Measurements from ENCODE around the gene LMF1. TPM values are rescaled to one million over a fixed set of nuclear protein-coding genes. Genes with fewer than 3 reads are reported as not detected.

The LMF1 gene
- total RNA-seq, 1 experiment from 2014 or later = 12.8 TPM

DNA sequence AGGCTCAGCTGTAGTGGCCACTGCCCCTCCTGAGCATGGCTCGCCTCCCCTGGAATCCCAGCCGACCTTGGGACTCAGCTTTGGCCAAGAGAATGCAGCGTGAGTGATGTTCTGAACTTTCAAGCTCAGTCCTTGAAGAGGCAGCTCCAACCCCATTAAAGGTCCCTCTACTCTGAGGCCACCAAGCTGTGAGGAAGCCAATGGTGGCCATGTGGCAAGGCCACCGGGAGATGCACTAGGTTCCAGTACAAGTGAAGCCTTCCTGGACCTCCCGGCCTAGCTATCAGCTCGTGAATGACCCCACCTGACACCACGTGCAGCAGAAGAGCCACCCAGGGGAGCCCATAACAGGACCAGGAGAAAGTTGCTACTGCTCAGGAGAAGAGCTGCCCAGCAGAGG lies 88.5 kb downstream of the LMF1 start:
- H3K4me1 ChIP-seq (ENCODE audit: control insufficient read depth in 1 of 2, insufficient read depth in 2 of 2, low read length in 2 of 2) = peaks cover 5 to 15% of the 10 kb centered on the region in 2 experiments; a peak in 3 of 4 replicates
- ChIA-PET CTCF (no interaction called here), POLR2A (no interaction called here), RAD21 (ENCODE audit: low non-redundant PET in 1 of 2, low total read pairs in 2 of 2, uncharacterized antibody in 2 of 2, unreplicated experiment in 2 of 2) (no interaction called here)
- H3K36me3 ChIP-seq (ENCODE audit: control insufficient read depth in 1 of 2, insufficient read depth in 2 of 2, low read length in 2 of 2) = no peaks in the 10 kb centered on the region
- H3K9me3 ChIP-seq (ENCODE audit: control insufficient read depth in 1 of 2, insufficient read depth in 1 of 2, low read depth in 1 of 2, low read length in 2 of 2) = no peaks in the 10 kb centered on the region
- H3K9ac ChIP-seq (ENCODE audit: low read length) = no peak overlapping the region
- ATAC-seq (no peak), DNase-seq (ENCODE audit: low read depth, low spot score) (no peak)
- TF ChIP-seq POLR2A (IDR thresholded peaks at IDR 0.05; ENCODE audit: borderline replicate concordance, extremely low read depth, insufficient read depth, insufficient read length) (no peak), CEBPB (IDR thresholded peaks at IDR 0.05; ENCODE audit: low read depth) (no peak), RAD21 (IDR thresholded peaks at IDR 0.05; ENCODE audit: low read depth) (no peak), TCF7L2 (IDR thresholded peaks at IDR 0.05; ENCODE audit: borderline replicate concordance, extremely low read depth, insufficient read depth, insufficient read length) (no peak), ZFX (IDR thresholded peaks at IDR 0.05) (no peak), SRF (IDR thresholded peaks at IDR 0.05; ENCODE audit: low read depth) (no peak), SP1 (IDR thresholded peaks at IDR 0.05; ENCODE audit: low read depth) (no peak), EGR1 (IDR thresholded peaks at IDR 0.05; ENCODE audit: low read depth) (no peak), EZH2phosphoT487 (IDR thresholded peaks at IDR 0.05; ENCODE audit: borderline replicate concordance) (no peak), SIN3A (IDR thresholded peaks at IDR 0.05; ENCODE audit: low read depth) (no peak), ZNF274 (IDR thresholded peaks at IDR 0.05; ENCODE audit: low read depth, low read length) (no peak), YY1 (IDR thresholded peaks at IDR 0.05; ENCODE audit: extremely low read depth, insufficient replicate concordance, low read depth, low read length) (no peak), CBX3 (IDR thresholded peaks at IDR 0.05; ENCODE audit: low read depth) (no peak), JUND (IDR thresholded peaks at IDR 0.05) (no peak), POLR2AphosphoS5 (IDR thresholded peaks at IDR 0.05; ENCODE audit: low read depth, low read length) (no peak), ELF1 (IDR thresholded peaks at IDR 0.05; ENCODE audit: borderline replicate concordance, low read depth) (no peak)
- TF ChIP-seq, protein P1, sequence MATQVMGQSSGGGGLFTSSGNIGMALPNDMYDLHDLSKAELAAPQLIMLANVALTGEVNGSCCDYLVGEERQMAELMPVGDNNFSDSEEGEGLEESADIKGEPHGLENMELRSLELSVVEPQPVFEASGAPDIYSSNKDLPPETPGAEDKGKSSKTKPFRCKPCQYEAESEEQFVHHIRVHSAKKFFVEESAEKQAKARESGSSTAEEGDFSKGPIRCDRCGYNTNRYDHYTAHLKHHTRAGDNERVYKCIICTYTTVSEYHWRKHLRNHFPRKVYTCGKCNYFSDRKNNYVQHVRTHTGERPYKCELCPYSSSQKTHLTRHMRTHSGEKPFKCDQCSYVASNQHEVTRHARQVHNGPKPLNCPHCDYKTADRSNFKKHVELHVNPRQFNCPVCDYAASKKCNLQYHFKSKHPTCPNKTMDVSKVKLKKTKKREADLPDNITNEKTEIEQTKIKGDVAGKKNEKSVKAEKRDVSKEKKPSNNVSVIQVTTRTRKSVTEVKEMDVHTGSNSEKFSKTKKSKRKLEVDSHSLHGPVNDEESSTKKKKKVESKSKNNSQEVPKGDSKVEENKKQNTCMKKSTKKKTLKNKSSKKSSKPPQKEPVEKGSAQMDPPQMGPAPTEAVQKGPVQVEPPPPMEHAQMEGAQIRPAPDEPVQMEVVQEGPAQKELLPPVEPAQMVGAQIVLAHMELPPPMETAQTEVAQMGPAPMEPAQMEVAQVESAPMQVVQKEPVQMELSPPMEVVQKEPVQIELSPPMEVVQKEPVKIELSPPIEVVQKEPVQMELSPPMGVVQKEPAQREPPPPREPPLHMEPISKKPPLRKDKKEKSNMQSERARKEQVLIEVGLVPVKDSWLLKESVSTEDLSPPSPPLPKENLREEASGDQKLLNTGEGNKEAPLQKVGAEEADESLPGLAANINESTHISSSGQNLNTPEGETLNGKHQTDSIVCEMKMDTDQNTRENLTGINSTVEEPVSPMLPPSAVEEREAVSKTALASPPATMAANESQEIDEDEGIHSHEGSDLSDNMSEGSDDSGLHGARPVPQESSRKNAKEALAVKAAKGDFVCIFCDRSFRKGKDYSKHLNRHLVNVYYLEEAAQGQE (IDR thresholded peaks at IDR 0.05; ENCODE audit: low read depth) = no peak
- TF ChIP-seq, protein P2, sequence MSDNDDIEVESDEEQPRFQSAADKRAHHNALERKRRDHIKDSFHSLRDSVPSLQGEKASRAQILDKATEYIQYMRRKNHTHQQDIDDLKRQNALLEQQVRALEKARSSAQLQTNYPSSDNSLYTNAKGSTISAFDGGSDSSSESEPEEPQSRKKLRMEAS (IDR thresholded peaks at IDR 0.05) = no peak
- no peak overlapping the region for H3K4me2 ChIP-seq (ENCODE audit: low read length)
- H4K20me1 ChIP-seq (ENCODE audit: insufficient read depth) = no peaks in the 10 kb centered on the region
- no peak overlapping the region for H3K27ac ChIP-seq (ENCODE audit: low read depth, low read length)
- no peaks in the 10 kb centered on the region for H3K27me3 ChIP-seq (ENCODE audit: insufficient read depth, low read length)
- H2AFZ ChIP-seq (ENCODE audit: low read depth, low read length, poor library complexity, severe bottlenecking) = no peak overlapping the region
- no TSS peak for BruUV-seq (replicated peaks)
- H3K4me3 ChIP-seq (replicated peaks in 1 of 2; ENCODE audit: low read depth in 1 of 2, low read length in 2 of 2) = no peak overlapping the region
- no peaks in the 10 kb centered on the region for H3K79me2 ChIP-seq (ENCODE audit: insufficient read depth, low read length)
- H3K9me2 ChIP-seq (ENCODE audit: insufficient read depth) = no peaks in the 10 kb centered on the region
- intact Hi-C loops (cut with micrococcal nuclease) = no loop called here

Measured in HCT116 (cell line).